RWPE2 (cell line): ENCODE data around the gene NUDCD3.

Experiments
- ATAC-seq: fragments of 200-7000 bp; cut with Tn5 transposase; 3 replicates; pipeline ENCODE4 v1.9.1; 2021; ENCODE audit warnings: low read depth
- DNase-seq: peaks from one replicate; pipeline ENCODE4 v3.0.0-alpha.2; 2020; ENCODE audit warnings: low spot score
- H3K27ac ChIP-seq: fragments of 450-650 bp; 2 replicates; pipeline ENCODE4 v1.5.1; 2017; ENCODE audit warnings: mild to moderate bottlenecking; ENCODE audit not compliant: poor library complexity, severe bottlenecking
- H3K27me3 ChIP-seq: fragments of 250-450 bp; sonication (Bioruptor Pico); 2 replicates; pipeline ENCODE4 v1.5.1; 2021; ENCODE audit warnings: mild to moderate bottlenecking, moderate library complexity; ENCODE audit not compliant: insufficient read depth, poor library complexity, severe bottlenecking
- H3K36me3 ChIP-seq: fragments of 250-450 bp; sonication (Bioruptor Pico); 2 replicates; pipeline ENCODE4 v1.5.1; 2020; ENCODE audit warnings: low read depth, mild to moderate bottlenecking, moderate library complexity
- H3K4me1 ChIP-seq: fragments of 250-450 bp; sonication (Bioruptor Pico); 2 replicates; pipeline ENCODE4 v1.5.1; 2021; ENCODE audit warnings: mild to moderate bottlenecking, moderate library complexity; ENCODE audit not compliant: insufficient read depth, poor library complexity, severe bottlenecking
- H3K4me3 ChIP-seq: fragments of 250-450 bp; sonication (Bioruptor Pico); 2 replicates; pipeline ENCODE4 v1.5.1; 2021; ENCODE audit warnings: mild to moderate bottlenecking, moderate library complexity; ENCODE audit not compliant: severe bottlenecking
- H3K9me3 ChIP-seq: fragments of 250-450 bp; sonication (Bioruptor Pico); 2 replicates; pipeline ENCODE4 v1.5.1; 2021; ENCODE audit warnings: mild to moderate bottlenecking, moderate library complexity; ENCODE audit not compliant: severe bottlenecking
- TF ChIP-seq, protein P1 (sequence below): fragments of 450-650 bp; IDR thresholded peaks from one replicate; pipeline ENCODE4 v1.5.1; 2017; ENCODE audit warnings: mild to moderate bottlenecking, moderate library complexity; ENCODE audit not compliant: poor library complexity, severe bottlenecking

NUDCD3 gene

GRCh38 chr7:44391171-44391570 lies 99.3 kb downstream of the NUDCD3 start:
- TF ChIP-seq, protein P1, sequence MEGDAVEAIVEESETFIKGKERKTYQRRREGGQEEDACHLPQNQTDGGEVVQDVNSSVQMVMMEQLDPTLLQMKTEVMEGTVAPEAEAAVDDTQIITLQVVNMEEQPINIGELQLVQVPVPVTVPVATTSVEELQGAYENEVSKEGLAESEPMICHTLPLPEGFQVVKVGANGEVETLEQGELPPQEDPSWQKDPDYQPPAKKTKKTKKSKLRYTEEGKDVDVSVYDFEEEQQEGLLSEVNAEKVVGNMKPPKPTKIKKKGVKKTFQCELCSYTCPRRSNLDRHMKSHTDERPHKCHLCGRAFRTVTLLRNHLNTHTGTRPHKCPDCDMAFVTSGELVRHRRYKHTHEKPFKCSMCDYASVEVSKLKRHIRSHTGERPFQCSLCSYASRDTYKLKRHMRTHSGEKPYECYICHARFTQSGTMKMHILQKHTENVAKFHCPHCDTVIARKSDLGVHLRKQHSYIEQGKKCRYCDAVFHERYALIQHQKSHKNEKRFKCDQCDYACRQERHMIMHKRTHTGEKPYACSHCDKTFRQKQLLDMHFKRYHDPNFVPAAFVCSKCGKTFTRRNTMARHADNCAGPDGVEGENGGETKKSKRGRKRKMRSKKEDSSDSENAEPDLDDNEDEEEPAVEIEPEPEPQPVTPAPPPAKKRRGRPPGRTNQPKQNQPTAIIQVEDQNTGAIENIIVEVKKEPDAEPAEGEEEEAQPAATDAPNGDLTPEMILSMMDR: no peak
- no peaks in the 10 kb centered on the region for H3K27me3 ChIP-seq
- H3K9me3 ChIP-seq: no peaks in the 10 kb centered on the region
- H3K4me3 ChIP-seq: no peak overlapping the region
- DNase-seq: no peak
- H3K4me1 ChIP-seq: no peaks in the 10 kb centered on the region
- peaks cover 70% of the 10 kb centered on the region for H3K36me3 ChIP-seq
- no peak overlapping the region for H3K27ac ChIP-seq
- ATAC-seq: no peak

DNA sequence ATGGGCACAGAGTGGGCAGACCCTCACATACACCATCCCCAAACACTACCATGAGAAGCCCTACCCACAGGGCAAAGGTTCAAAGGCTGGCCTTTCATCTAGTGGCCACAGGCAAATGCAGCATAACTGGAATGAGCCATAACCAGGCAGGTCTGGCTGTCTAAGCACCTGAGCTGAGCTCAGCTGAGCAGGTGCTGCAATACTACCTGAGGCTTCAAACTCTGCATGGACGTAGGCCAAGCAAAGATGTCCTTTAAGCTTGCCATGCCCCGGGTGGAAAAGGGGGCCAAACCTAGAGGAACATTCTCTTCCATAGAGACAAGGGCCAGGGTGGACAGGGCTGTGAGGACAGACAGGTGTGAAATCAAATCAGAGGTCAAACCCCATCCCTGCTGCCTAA lies 99.8 kb downstream of the NUDCD3 start:
- no peak for DNase-seq
- Histone ChIP-seq H3K27me3 (no peaks in the 10 kb centered on the region), H3K4me3 (no peak overlapping the region), H3K27ac (no peak overlapping the region), H3K4me1 (no peaks in the 10 kb centered on the region), H3K36me3 (peaks cover 72% of the 10 kb centered on the region), H3K9me3 (no peaks in the 10 kb centered on the region)
- ATAC-seq: no peak
- TF ChIP-seq, protein P1: no peak

DNA sequence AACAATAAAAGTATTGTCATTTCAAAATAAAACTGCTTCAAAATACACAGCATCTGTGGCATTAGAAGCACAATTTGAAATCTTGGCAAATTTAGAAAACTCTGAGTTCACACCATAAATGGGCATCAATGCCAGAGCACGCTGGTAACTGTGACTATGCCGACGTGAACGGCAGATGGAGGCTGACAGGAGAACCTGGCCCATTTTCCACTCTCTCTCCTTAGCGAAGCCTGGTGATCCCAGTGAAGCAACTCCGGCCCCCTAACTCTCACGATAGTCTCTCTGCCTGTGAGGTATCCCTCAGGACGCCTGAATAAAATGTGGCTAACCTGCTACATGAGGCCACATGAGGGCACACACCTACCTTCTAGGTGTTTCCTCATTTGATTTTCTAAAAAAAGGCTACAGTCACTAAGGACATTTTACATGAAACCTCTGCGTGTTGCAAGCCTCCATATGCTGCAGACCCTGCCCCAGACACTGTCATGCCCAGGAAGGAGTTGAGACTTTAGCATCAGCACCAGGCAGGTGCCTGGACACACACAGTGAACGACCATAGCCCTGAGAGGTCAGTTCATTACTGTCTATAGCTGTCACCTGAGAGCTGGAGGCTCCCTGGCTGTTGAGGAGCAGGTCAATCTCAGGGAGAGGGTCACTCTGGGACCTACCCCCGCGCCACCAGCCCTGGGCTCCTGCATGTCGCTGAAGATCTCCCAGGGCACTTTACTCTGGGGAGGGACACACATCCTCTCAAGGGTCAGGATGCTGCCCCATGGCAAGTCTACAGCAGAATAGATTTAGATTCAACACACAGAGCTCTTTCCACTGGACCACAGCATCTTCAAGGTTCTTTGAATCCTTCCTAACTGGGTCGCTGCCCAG lies 102.1 kb downstream of the NUDCD3 start:
- Histone ChIP-seq H3K27me3 (no peaks in the 10 kb centered on the region), H3K36me3 (peaks cover 78% of the 10 kb centered on the region), H3K4me3 (no peak overlapping the region), H3K27ac (no peak overlapping the region), H3K9me3 (no peaks in the 10 kb centered on the region), H3K4me1 (peaks cover 7% of the 10 kb centered on the region)
- ATAC-seq: no peak
- DNase-seq: no peak
- TF ChIP-seq, protein P1: no peak

GRCh38 chr7:44387389-44387788 lies 103.1 kb downstream of the NUDCD3 start:
- H3K9me3 ChIP-seq: no peaks in the 10 kb centered on the region
- H3K4me1 ChIP-seq: peaks cover 7% of the 10 kb centered on the region
- H3K4me3 ChIP-seq: no peak overlapping the region
- ATAC-seq (no peak), DNase-seq (no peak)
- H3K27ac ChIP-seq: no peak overlapping the region
- H3K27me3 ChIP-seq: no peaks in the 10 kb centered on the region
- TF ChIP-seq, protein P1: no peak
- peaks cover 78% of the 10 kb centered on the region for H3K36me3 ChIP-seq
